ENCODE measurements around the gene AQP6.
A peak's percentile ranks its signal among the peaks of the same experiment; 100 is the strongest.
"Not testable (repeated sequence)": the region's sequence is repeated elsewhere in the genome, so short reads cannot be mapped to it uniquely, and the experiment has no call there.

AQP6 gene

GRCh38 chr12:49989400-49989799 lies 16.7 kb downstream of the AQP6 start:
- DNase-seq (ENCODE audit: low spot score), result not testable (repeated sequence)

GRCh38 chr12:49990273-49990672 lies 17.5 kb downstream of the AQP6 start:
- no peak for DNase-seq (ENCODE audit: low spot score)

GRCh38 chr12:49998453-49998852 lies 25.7 kb downstream of the AQP6 start:
- no peak for DNase-seq (ENCODE audit: low spot score)

- DNase-seq (ENCODE audit: low spot score), result no peak
Measured at GRCh38 chr12:50003595-50003994, 30.8 kb downstream of the AQP6 start.

- DNase-seq (ENCODE audit: low spot score), result no peak
Measured at GRCh38 chr12:50004696-50005095, 31.9 kb downstream of the AQP6 start.

GRCh38 chr12:50005175-50005574 lies 32.4 kb downstream of the AQP6 start:
- DNase-seq (ENCODE audit: low spot score), result peak; percentile 65

- peak; percentile 69 for DNase-seq (ENCODE audit: low spot score)
Measured at GRCh38 chr12:50006280-50006679, 33.5 kb downstream of the AQP6 start.

- no peak for DNase-seq (ENCODE audit: low spot score)
Measured at GRCh38 chr12:50006754-50007442, 34.2 kb downstream of the AQP6 start.

GRCh38 chr12:50013361-50014147 lies 40.8 kb downstream of the AQP6 start:
- peak; percentile 70 for DNase-seq (ENCODE audit: low spot score)

GRCh38 chr12:50014342-50014741 lies 41.6 kb downstream of the AQP6 start:
- DNase-seq (ENCODE audit: low spot score), result no peak

- DNase-seq (ENCODE audit: low spot score), result peak; percentile 80
Measured at GRCh38 chr12:50016501-50017475, 44.0 kb downstream of the AQP6 start.

- DNase-seq (ENCODE audit: low spot score), result no peak
Measured at GRCh38 chr12:50017641-50018040, 44.9 kb downstream of the AQP6 start.

GRCh38 chr12:50018154-50018553 lies 45.4 kb downstream of the AQP6 start:
- no peak for DNase-seq (ENCODE audit: low spot score)

- no peak for DNase-seq (ENCODE audit: low spot score)
Measured at GRCh38 chr12:50018968-50019367, 46.2 kb downstream of the AQP6 start.

- no peak for DNase-seq (ENCODE audit: low spot score)
Measured at GRCh38 chr12:50019524-50019923, 46.8 kb downstream of the AQP6 start.

- DNase-seq (ENCODE audit: low spot score), result no peak
Measured at GRCh38 chr12:50021031-50021430, 48.3 kb downstream of the AQP6 start.

GRCh38 chr12:50022903-50023302 lies 50.2 kb downstream of the AQP6 start:
- no peak for DNase-seq (ENCODE audit: low spot score)

- no peak for DNase-seq (ENCODE audit: low spot score)
Measured at GRCh38 chr12:50024227-50024626, 51.5 kb downstream of the AQP6 start.

GRCh38 chr12:50024805-50025186 lies 52.0 kb downstream of the AQP6 start:
- DNase-seq (ENCODE audit: low spot score), result no peak

GRCh38 chr12:50025187-50026059 lies 52.7 kb downstream of the AQP6 start, which contains the start of gene RACGAP1:
TSS of gene RACGAP1 (minus strand) at chr12:50025494. CDS start at chr12:50016715, 8,779 bp downstream.
- peak; percentile 98 for DNase-seq (ENCODE audit: low spot score)

- DNase-seq (ENCODE audit: low spot score), result no peak
Measured at GRCh38 chr12:50026691-50027090, 53.9 kb downstream of the AQP6 start.

Data from pons (tissue), 1 donor.